B cell (primary cell): Measurements from ENCODE around the gene IGFLR1. TPM values are rescaled to one million over a fixed set of nuclear protein-coding genes. Genes with fewer than 3 reads are reported as not detected.

Experiments
- ATAC-seq: fragments of 200-7000 bp; cut with Tn5 transposase; one replicate; pipeline ENCODE4 v1.10.0; 2021; ENCODE audit warnings: low read depth, mild to moderate bottlenecking, moderate number of reproducible peaks, moderate library complexity
- CTCF ChIA-PET: fragments of 350-600 bp; sonication (Branson Sonifier 250); formaldehyde crosslinking; loops from one replicate; lab custom pipeline; 2021; ENCODE audit warnings: antibody characterized with exemption, inconsistent platforms; lab: Charles Lee
- POLR2A ChIA-PET: fragments of 350-600 bp; sonication (Branson Sonifier 250); formaldehyde crosslinking; loops from one replicate; lab custom pipeline; 2021; ENCODE audit warnings: antibody characterized with exemption; lab: Charles Lee
- DNase-seq: peaks from one replicate; pipeline ENCODE4 v3.0.0; 2013
- H2AFZ ChIP-seq: 2 replicates; pipeline ENCODE4 v1.6.1; 2012; ENCODE audit warnings: mild to moderate bottlenecking, low read depth, low read length; ENCODE audit not compliant: insufficient read depth, poor library complexity, severe bottlenecking
- H3K27ac ChIP-seq, 2 donors: 1 replicate in 1 of 2; 2 replicates in 1 of 2; pipeline ENCODE4 v1.5.1; 2012 to 2013; ENCODE audit warnings: low read length in 2 of 2, mild to moderate bottlenecking in 2 of 2, moderate library complexity in 1 of 2
- H3K27me3 ChIP-seq, 4 experiments: fragments of 200-600 bp in 1 of 4; sonication (generic) in 1 of 4; replicated peaks in 1 of 4; 1 replicate in 2 of 4; 2 replicates in 2 of 4; pipeline versions ENCODE4 v1.6.1 to v1.7.0; 2013 to 2016; ENCODE audit warnings: low read length in 3 of 4, mild to moderate bottlenecking in 2 of 4, mixed read lengths in 1 of 4, moderate library complexity in 1 of 4; ENCODE audit not compliant: insufficient read depth in 4 of 4, control insufficient read depth in 3 of 4; ENCODE audit errors: control extremely low read depth in 1 of 4
- H3K36me3 ChIP-seq, 2 experiments: replicated peaks in 1 of 2; 1 replicate in 1 of 2; 2 replicates in 1 of 2; pipeline versions ENCODE4 v1.6.1 to v1.7.1; 2013; ENCODE audit warnings: low read length in 1 of 2; ENCODE audit not compliant: insufficient read depth in 2 of 2, control insufficient read depth in 1 of 2; ENCODE audit errors: control extremely low read depth in 1 of 2, extremely low read depth in 1 of 2
- H3K4me1 ChIP-seq, 2 donors: fragments of 200-600 bp in 1 of 2; sonication (generic) in 1 of 2; 1 replicate in 1 of 2; 2 replicates in 1 of 2; pipeline versions ENCODE4 v1.5.1 to v1.6.1; 2013 to 2017; ENCODE audit warnings: low read length in 2 of 2; ENCODE audit not compliant: control insufficient read depth in 2 of 2, insufficient read depth in 2 of 2
- H3K4me2 ChIP-seq: replicated peaks from 2 replicates; pipeline ENCODE3; 2012; ENCODE audit warnings: mild to moderate bottlenecking, low read depth, low read length; ENCODE audit not compliant: poor library complexity, severe bottlenecking
- H3K4me3 ChIP-seq, 5 experiments: fragments of 200-600 bp in 1 of 5; sonication (generic) in 1 of 5; 1 replicate in 3 of 5; 2 replicates in 2 of 5; pipeline versions ENCODE4 v1.5.1 to v1.7.0; 2011 to 2016; ENCODE audit warnings: low read length in 4 of 5, mild to moderate bottlenecking in 4 of 5, low read depth in 2 of 5, control low read depth in 1 of 5, moderate library complexity in 1 of 5; ENCODE audit not compliant: insufficient read depth in 1 of 5; ENCODE audit errors: control extremely low read depth in 1 of 5, extremely low read depth in 1 of 5
- H3K79me2 ChIP-seq: fragments of 200-600 bp; sonication (generic); one replicate; pipeline ENCODE4 v1.6.0; 2016; ENCODE audit warnings: low read length; ENCODE audit not compliant: control insufficient read depth, insufficient read depth
- H3K9ac ChIP-seq: fragments of 200-600 bp; sonication (generic); 2 replicates; pipeline ENCODE4 v1.6.1; 2017; ENCODE audit warnings: mild to moderate bottlenecking, low read length, moderate library complexity
- H3K9me3 ChIP-seq, 3 donors: one replicate each; pipeline versions ENCODE4 v1.6.1 to v1.7.1; 2013; ENCODE audit warnings: low read length in 2 of 3; ENCODE audit not compliant: control insufficient read depth in 2 of 3, insufficient read depth in 1 of 3; ENCODE audit errors: control extremely low read depth in 1 of 3
- H4K20me1 ChIP-seq: 2 replicates; pipeline ENCODE4 v1.6.0; 2012; ENCODE audit warnings: mild to moderate bottlenecking, low read length; ENCODE audit not compliant: insufficient read depth, control insufficient read depth, poor library complexity, severe bottlenecking
- H3K27ac Mint-ChIP-seq: one replicate; pipeline ENCODE4 v1.8.0; 2021; ENCODE audit warnings: mixed read lengths
- H3K27me3 Mint-ChIP-seq: one replicate; pipeline ENCODE4 v1.8.0; 2021; ENCODE audit warnings: mixed read lengths
- H3K4me1 Mint-ChIP-seq: one replicate; pipeline ENCODE4 v1.8.0; 2021; ENCODE audit warnings: mixed read lengths
- H3K4me3 Mint-ChIP-seq: one replicate; pipeline ENCODE4 v1.8.0; 2021; ENCODE audit warnings: mixed read lengths
- H3K9me3 Mint-ChIP-seq: one replicate; pipeline ENCODE4 v1.8.0; 2022; ENCODE audit warnings: mixed read lengths; ENCODE audit not compliant: insufficient read depth
- CTCF ChIP-seq: fragments of 200-600 bp; IDR thresholded peaks from one replicate; pipeline ENCODE4 v1.8.0; 2022; ENCODE audit warnings: antibody characterized with exemption, mild to moderate bottlenecking
- EZH2 ChIP-seq: IDR thresholded peaks from 2 replicates; pipeline ENCODE4 v1.6.1; 2012; ENCODE audit warnings: borderline replicate concordance, low read depth, mild to moderate bottlenecking, moderate library complexity, low read length; ENCODE audit not compliant: insufficient read depth, poor library complexity, severe bottlenecking
- WGBS: methylation state at CpG from one replicate; pipeline ENCODE4 v1.1.5; 2013; ENCODE audit warnings: missing lambda C conversion rate; ENCODE audit not compliant: insufficient coverage; 5-methylcytosine and 5-hydroxymethylcytosine counted together
- intact Hi-C: fragments of 100-400 bp; cut with micrococcal nuclease; formaldehyde crosslinking; loops from one replicate; pipeline ENCODE4 v1.10.0; 2022
- polyA minus RNA-seq: library from RNA; depleted of rRNA, polyadenylated mRNA; stranded (reverse); fragments of >200 nt; gene quantifications from 2 replicates; pipeline ENCODE4 v1.2.3, GENCODE V29; 2012
- polyA plus RNA-seq: library from polyadenylated mRNA; depleted of rRNA; stranded (reverse); fragments of >200 nt; gene quantifications from 2 replicates; pipeline ENCODE4 v1.2.3, GENCODE V29; 2012
- total RNA-seq, 2 donors: library from RNA; stranded (reverse); fragments of 120-200 nt in 1 of 2; gene quantifications; 1 replicate in 1 of 2; 2 replicates in 1 of 2; pipeline versions ENCODE4 v1.2.3 to v1.2.4, GENCODE V29; 2013 to 2022

IGFLR1 gene, protein sequence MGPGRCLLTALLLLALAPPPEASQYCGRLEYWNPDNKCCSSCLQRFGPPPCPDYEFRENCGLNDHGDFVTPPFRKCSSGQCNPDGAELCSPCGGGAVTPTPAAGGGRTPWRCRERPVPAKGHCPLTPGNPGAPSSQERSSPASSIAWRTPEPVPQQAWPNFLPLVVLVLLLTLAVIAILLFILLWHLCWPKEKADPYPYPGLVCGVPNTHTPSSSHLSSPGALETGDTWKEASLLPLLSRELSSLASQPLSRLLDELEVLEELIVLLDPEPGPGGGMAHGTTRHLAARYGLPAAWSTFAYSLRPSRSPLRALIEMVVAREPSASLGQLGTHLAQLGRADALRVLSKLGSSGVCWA
- 245 and 248 TPM in 2 replicates for total RNA-seq
- total RNA-seq (2013): 54.9 TPM
- 110 and 130 TPM in 2 replicates for polyA plus RNA-seq
- polyA minus RNA-seq: 40.6 and 45.9 TPM in 2 replicates

DNA sequence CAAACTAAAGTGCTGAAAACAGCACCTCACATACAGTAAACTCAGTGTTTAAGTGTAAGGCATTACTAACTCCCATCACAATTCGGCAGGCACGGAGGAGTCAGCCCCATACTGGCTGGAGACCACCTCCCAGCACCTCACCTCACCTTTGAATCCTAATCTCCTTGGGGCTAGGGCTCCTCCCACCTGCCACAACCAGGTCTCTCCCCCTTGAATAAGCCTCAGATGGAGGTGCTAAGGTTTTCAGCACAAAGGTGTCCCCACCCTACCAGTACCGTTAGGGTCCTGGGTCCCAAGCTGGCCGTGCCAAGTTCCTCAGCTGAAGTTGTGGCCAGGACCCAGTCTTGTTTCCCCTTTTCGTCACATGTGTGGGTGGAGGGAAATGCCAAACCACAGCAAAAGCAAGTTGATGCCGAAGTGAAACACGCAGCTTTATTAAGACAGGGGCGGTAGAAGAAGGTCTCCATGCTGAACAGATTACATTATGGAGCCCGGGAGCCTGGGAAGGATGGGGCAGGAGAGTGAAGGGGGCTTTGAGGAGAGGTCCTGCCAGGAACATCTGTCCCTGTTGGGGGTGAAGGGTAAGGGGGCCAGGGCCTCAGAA is at the start of gene IGFLR1:
IGFLR1 (minus strand) TSS at position 332 of the 604 bp plus-strand sequence. CDS start 1,272 bp downstream, outside the sequence.
- Histone ChIP-seq H3K9ac (peak within 1 kb of the TSS; percentile 91), H2AFZ (peak within 1 kb of the TSS; percentile 69), H4K20me1 (peaks cover 27% of the 10 kb centered on the region), H3K4me3 (peak within 1 kb of the TSS; percentile 68 to 93 (median 83)), H3K79me2 (peaks cover 55% of the 10 kb centered on the region), H3K4me2 (peak within 1 kb of the TSS; percentile 100), H3K9me3 (no peaks in the 10 kb centered on the region), H3K27me3 (no peaks in the 10 kb centered on the region), H3K36me3 (peaks cover 0 to 25% of the 10 kb centered on the region in 2 experiments), H3K4me1 (peaks cover 39 to 67% of the 10 kb centered on the region in 2 donors), H3K27ac (peak within 1 kb of the TSS; percentile 96)
- TF ChIP-seq EZH2 (no peak), CTCF (no peak)
- WGBS: 1% methylated on average over 8 of the region's 9 CpGs
- H3K27ac Mint-ChIP-seq: peak within 1 kb of the TSS; percentile 99
- no peaks in the 10 kb centered on the region for H3K9me3 Mint-ChIP-seq
- DNase-seq (peak; percentile 91), ATAC-seq (peak; percentile 10)
- H3K4me3 Mint-ChIP-seq: peak within 1 kb of the TSS; percentile 96
- intact Hi-C loops: loop anchor here (10.0 kb wide), 1 partner anchor 473 kb away; the partner anchor contains the start of genes ZNF146 and ZNF565
- POLR2A ChIA-PET: interaction anchor here (0.7 to 1.5 kb wide), 5 partner anchors 23 to 313 kb away, joined by 3 to 7 read pairs (median 4); no protein-coding TSS in a partner anchor
- CTCF ChIA-PET: interaction anchor here (0.7 to 1.5 kb wide), 5 partner anchors 9 to 49 kb away, joined by 3 to 5 read pairs (median 3); no protein-coding TSS in a partner anchor
- peaks cover 59% of the 10 kb centered on the region for H3K4me1 Mint-ChIP-seq
- no peaks in the 10 kb centered on the region for H3K27me3 Mint-ChIP-seq
